ENCODE measurements around the gene ZCCHC14.
"Not testable (repeated sequence)": the region's sequence is repeated elsewhere in the genome, so short reads cannot be mapped to it uniquely, and the experiment has no call there.

ZCCHC14 gene

DNA sequence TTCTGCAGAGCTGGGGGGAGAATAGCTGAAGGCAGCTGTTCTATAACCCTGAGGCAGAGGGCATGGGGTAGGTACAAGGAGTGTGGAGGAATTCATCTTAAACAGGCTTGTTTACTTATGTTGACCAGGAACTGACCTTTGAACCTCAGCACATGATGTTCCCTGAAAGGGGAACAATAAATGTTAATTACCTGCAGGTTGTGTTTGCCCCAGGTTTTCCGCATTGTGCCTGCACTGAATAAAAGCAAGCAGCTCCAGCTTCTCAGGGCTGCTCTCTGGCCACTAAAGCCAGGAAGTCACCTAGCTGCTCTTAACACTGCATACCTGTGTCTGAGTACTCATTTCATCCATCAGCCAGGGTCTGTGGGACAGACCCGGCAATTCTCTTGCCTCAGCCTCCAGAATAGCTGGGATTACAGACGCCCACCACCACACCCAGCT, 113.5 kb downstream of the ZCCHC14 start:
- H4K91ac ChIP-seq (ENCODE audit: low read depth, low read length); H3K9ac ChIP-seq (ENCODE audit: low read length); H4K12ac ChIP-seq (ENCODE audit: low read depth, low read length); H3K27ac ChIP-seq (ENCODE audit: low read depth, low read length); H3K18ac ChIP-seq (ENCODE audit: low read length); H3K79me1 ChIP-seq (ENCODE audit: low read length); H3K23ac ChIP-seq (ENCODE audit: low read length); H3K4me1 ChIP-seq (ENCODE audit: control insufficient read depth in 1 of 2, insufficient read depth in 2 of 2, low read length in 2 of 2); H3K4me2 ChIP-seq (ENCODE audit: low read length); H2BK12ac ChIP-seq (ENCODE audit: low read length); H2AFZ ChIP-seq (ENCODE audit: insufficient read depth, low read length, poor library complexity); H3K9me3 ChIP-seq (ENCODE audit: insufficient read depth, low read depth, low read length); H3K36me3 ChIP-seq (ENCODE audit: control insufficient read depth in 1 of 2, insufficient read depth in 2 of 2, low read length in 2 of 2); H4K8ac ChIP-seq (ENCODE audit: low read depth, low read length); H3K4ac ChIP-seq (ENCODE audit: low read depth, low read length); H3K14ac ChIP-seq (ENCODE audit: low read length); H3K4me3 ChIP-seq (ENCODE audit: low read depth, low read length); H2BK5ac ChIP-seq (ENCODE audit: low read depth, low read length, poor library complexity); H3K27me3 ChIP-seq (ENCODE audit: insufficient read depth, low read length); H2AK5ac ChIP-seq (ENCODE audit: low read length); H2BK120ac ChIP-seq (ENCODE audit: insufficient read depth, low read length, poor library complexity); DNase-seq; H3K79me2 ChIP-seq (ENCODE audit: control insufficient read depth, insufficient read depth, low read length, poor library complexity): not testable (repeated sequence)
- no CpG with 5 or more reads among the region's 3 CpGs for WGBS (ENCODE audit: extremely low coverage, insufficient coverage, insufficient read length)

DNA sequence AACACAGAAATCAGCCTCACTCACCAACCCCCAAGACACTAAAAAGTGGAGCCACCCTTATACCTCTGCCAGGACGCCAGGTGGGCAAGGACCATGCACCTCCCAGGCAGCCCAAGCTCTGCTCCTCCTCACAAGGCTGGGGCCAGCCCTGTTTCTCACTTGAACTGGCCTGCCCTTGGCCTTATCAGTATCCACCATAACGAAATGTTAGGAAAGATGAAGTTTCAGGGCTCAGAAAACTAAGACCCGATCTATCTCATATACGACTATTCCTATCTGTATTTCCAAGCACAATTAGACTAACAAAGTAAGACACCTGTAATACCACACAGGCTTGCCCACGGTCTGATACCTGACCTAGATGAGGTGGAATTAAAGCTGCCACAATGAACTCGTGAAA, 116.2 kb downstream of the ZCCHC14 start:
- Histone ChIP-seq H3K4me3 (ENCODE audit: low read depth, low read length) (no peak overlapping the region), H3K23ac (ENCODE audit: low read length) (no peak overlapping the region), H3K79me1 (ENCODE audit: low read length) (no peaks in the 10 kb centered on the region), H3K36me3 (ENCODE audit: control insufficient read depth in 1 of 2, insufficient read depth in 2 of 2, low read length in 2 of 2) (peaks cover 2% of the 10 kb centered on the region in 2 experiments), H3K4ac (ENCODE audit: low read depth, low read length) (no peak overlapping the region), H3K14ac (ENCODE audit: low read length) (no peak overlapping the region), H2BK12ac (ENCODE audit: low read length) (no peak overlapping the region), H2AK5ac (ENCODE audit: low read length) (no peak overlapping the region), H2BK5ac (ENCODE audit: low read depth, low read length, poor library complexity) (no peak overlapping the region), H2BK120ac (ENCODE audit: insufficient read depth, low read length, poor library complexity) (no peak overlapping the region), H2AFZ (ENCODE audit: insufficient read depth, low read length, poor library complexity) (no peak overlapping the region), H3K79me2 (ENCODE audit: control insufficient read depth, insufficient read depth, low read length, poor library complexity) (no peaks in the 10 kb centered on the region), H3K9ac (ENCODE audit: low read length) (no peak overlapping the region), H3K27me3 (ENCODE audit: insufficient read depth, low read length) (no peaks in the 10 kb centered on the region), H3K18ac (ENCODE audit: low read length) (no peak overlapping the region), H3K27ac (ENCODE audit: low read depth, low read length) (no peak overlapping the region), H4K12ac (ENCODE audit: low read depth, low read length) (no peak overlapping the region), H3K4me1 (ENCODE audit: control insufficient read depth in 1 of 2, insufficient read depth in 2 of 2, low read length in 2 of 2) (peaks cover 0 to 5% of the 10 kb centered on the region in 2 experiments), H4K8ac (ENCODE audit: low read depth, low read length) (no peak overlapping the region), H3K9me3 (ENCODE audit: insufficient read depth, low read depth, low read length) (peaks cover 2% of the 10 kb centered on the region), H4K91ac (ENCODE audit: low read depth, low read length) (no peak overlapping the region), H3K4me2 (ENCODE audit: low read length) (no peak overlapping the region)
- DNase-seq = no peak
- no CpG with 5 or more reads among the region's 6 CpGs for WGBS (ENCODE audit: extremely low coverage, insufficient coverage, insufficient read length)

DNA sequence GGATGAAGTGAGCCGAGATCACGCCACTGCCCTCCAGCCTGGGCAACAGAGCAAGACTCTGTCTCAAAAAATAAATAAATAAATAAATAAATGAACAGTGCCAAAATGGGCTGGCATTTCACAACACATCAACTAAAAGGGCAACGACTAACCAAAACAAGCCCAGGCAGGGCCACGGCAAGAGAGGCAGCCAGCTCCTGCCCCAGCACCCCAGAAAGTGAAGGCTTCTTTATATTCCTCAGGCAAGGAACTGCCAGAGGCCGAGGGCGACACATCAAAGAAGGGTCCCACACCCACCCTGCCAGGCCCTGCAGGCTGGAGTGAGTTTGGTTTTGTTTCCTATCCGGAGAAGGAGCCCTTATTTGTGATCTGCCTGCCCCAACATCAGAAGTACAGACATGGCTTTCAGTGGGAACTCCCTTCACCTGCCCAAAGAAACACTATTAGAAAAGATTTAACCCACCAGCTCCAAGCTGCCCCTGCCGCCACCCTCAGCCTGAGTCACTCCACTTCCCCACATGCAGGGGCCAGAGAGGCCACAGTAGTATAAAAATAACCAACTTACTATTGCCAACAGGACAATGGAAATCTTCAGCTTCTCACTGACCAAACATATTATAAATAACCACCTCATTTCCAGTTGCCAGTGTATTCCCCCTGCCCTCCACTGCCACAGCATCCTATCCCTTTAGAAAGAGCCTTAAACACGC, 117.2 kb downstream of the ZCCHC14 start:
- H2BK5ac ChIP-seq (ENCODE audit: low read depth, low read length, poor library complexity) = no peak overlapping the region
- no peak overlapping the region for H2BK120ac ChIP-seq (ENCODE audit: insufficient read depth, low read length, poor library complexity)
- no peak overlapping the region for H3K4me3 ChIP-seq (ENCODE audit: low read depth, low read length)
- no peak overlapping the region for H2AFZ ChIP-seq (ENCODE audit: insufficient read depth, low read length, poor library complexity)
- peaks cover 0 to 10% of the 10 kb centered on the region in 2 experiments for H3K4me1 ChIP-seq (ENCODE audit: control insufficient read depth in 1 of 2, insufficient read depth in 2 of 2, low read length in 2 of 2)
- no peak overlapping the region for H4K91ac ChIP-seq (ENCODE audit: low read depth, low read length)
- no peak overlapping the region for H3K18ac ChIP-seq (ENCODE audit: low read length)
- no peak overlapping the region for H3K9ac ChIP-seq (ENCODE audit: low read length)
- H3K36me3 ChIP-seq (ENCODE audit: control insufficient read depth in 1 of 2, insufficient read depth in 2 of 2, low read length in 2 of 2) = peaks cover 0 to 2% of the 10 kb centered on the region in 2 experiments
- H3K14ac ChIP-seq (ENCODE audit: low read length) = no peak overlapping the region
- no peak overlapping the region for H2BK12ac ChIP-seq (ENCODE audit: low read length)
- H3K4me2 ChIP-seq (ENCODE audit: low read length) = no peak overlapping the region
- no peaks in the 10 kb centered on the region for H3K79me1 ChIP-seq (ENCODE audit: low read length)
- no CpG with 5 or more reads among the region's 9 CpGs for WGBS (ENCODE audit: extremely low coverage, insufficient coverage, insufficient read length)
- H3K9me3 ChIP-seq (ENCODE audit: insufficient read depth, low read depth, low read length) = peaks cover 2% of the 10 kb centered on the region
- H3K27ac ChIP-seq (ENCODE audit: low read depth, low read length) = no peak overlapping the region
- no peaks in the 10 kb centered on the region for H3K79me2 ChIP-seq (ENCODE audit: control insufficient read depth, insufficient read depth, low read length, poor library complexity)
- DNase-seq = no peak
- no peak overlapping the region for H3K4ac ChIP-seq (ENCODE audit: low read depth, low read length)
- H3K23ac ChIP-seq (ENCODE audit: low read length) = no peak overlapping the region
- H3K27me3 ChIP-seq (ENCODE audit: insufficient read depth, low read length) = no peaks in the 10 kb centered on the region
- no peak overlapping the region for H4K8ac ChIP-seq (ENCODE audit: low read depth, low read length)
- no peak overlapping the region for H4K12ac ChIP-seq (ENCODE audit: low read depth, low read length)
- H2AK5ac ChIP-seq (ENCODE audit: low read length) = no peak overlapping the region

DNA sequence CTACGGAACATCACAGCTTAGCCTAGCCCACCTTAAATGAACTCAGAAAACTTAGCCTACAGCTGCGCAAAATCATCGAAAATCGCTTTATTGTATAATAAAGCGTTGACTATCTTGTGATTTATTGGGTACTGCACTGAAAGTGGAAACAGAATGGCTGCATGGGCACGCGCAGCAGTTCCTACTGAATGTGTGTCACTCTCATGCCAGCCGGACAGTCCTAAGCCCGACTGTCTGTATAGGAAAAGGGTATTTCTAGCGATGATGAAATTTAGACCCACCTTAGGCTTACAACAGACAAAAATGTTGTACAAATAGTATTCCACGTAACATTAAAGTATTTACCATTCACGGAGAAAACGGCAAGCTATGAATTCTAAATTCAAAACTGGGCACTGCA, 118.5 kb downstream of the ZCCHC14 start:
- H2AFZ ChIP-seq (ENCODE audit: insufficient read depth, low read length, poor library complexity) = no peak overlapping the region
- H3K9me3 ChIP-seq (ENCODE audit: insufficient read depth, low read depth, low read length) = peaks cover 2% of the 10 kb centered on the region
- H2AK5ac ChIP-seq (ENCODE audit: low read length) = no peak overlapping the region
- no peak overlapping the region for H4K91ac ChIP-seq (ENCODE audit: low read depth, low read length)
- DNase-seq = no peak
- no peak overlapping the region for H2BK5ac ChIP-seq (ENCODE audit: low read depth, low read length, poor library complexity)
- no peak overlapping the region for H2BK120ac ChIP-seq (ENCODE audit: insufficient read depth, low read length, poor library complexity)
- no peak overlapping the region for H3K14ac ChIP-seq (ENCODE audit: low read length)
- no peak overlapping the region for H3K4me3 ChIP-seq (ENCODE audit: low read depth, low read length)
- no peaks in the 10 kb centered on the region for H3K79me2 ChIP-seq (ENCODE audit: control insufficient read depth, insufficient read depth, low read length, poor library complexity)
- no peaks in the 10 kb centered on the region for H3K79me1 ChIP-seq (ENCODE audit: low read length)
- H4K12ac ChIP-seq (ENCODE audit: low read depth, low read length) = no peak overlapping the region
- no peak overlapping the region for H3K27ac ChIP-seq (ENCODE audit: low read depth, low read length)
- H3K4me2 ChIP-seq (ENCODE audit: low read length) = no peak overlapping the region
- no peak overlapping the region for H4K8ac ChIP-seq (ENCODE audit: low read depth, low read length)
- peaks cover 0 to 2% of the 10 kb centered on the region in 2 experiments for H3K36me3 ChIP-seq (ENCODE audit: control insufficient read depth in 1 of 2, insufficient read depth in 2 of 2, low read length in 2 of 2)
- no CpG with 5 or more reads among the region's 13 CpGs for WGBS (ENCODE audit: extremely low coverage, insufficient coverage, insufficient read length)
- H3K4ac ChIP-seq (ENCODE audit: low read depth, low read length) = no peak overlapping the region
- no peak overlapping the region for H3K23ac ChIP-seq (ENCODE audit: low read length)
- no peak overlapping the region for H2BK12ac ChIP-seq (ENCODE audit: low read length)
- H3K9ac ChIP-seq (ENCODE audit: low read length) = no peak overlapping the region
- H3K27me3 ChIP-seq (ENCODE audit: insufficient read depth, low read length) = no peaks in the 10 kb centered on the region
- H3K18ac ChIP-seq (ENCODE audit: low read length) = no peak overlapping the region
- peaks cover 0 to 10% of the 10 kb centered on the region in 2 experiments for H3K4me1 ChIP-seq (ENCODE audit: control insufficient read depth in 1 of 2, insufficient read depth in 2 of 2, low read length in 2 of 2)
